Measurements from ENCODE around the gene MORF4L1. TPM values are rescaled to one million over a fixed set of nuclear protein-coding genes. Genes with fewer than 3 reads are reported as not detected.

The MORF4L1 gene
- total and polyA plus RNA-seq, 10 of the 15 experiments (the other 5 are each of a cell fraction or from before 2014, with no cell fraction given), result 113 to 636 (median 229) TPM

GRCh38 chr15:78872972-78873792, 492 bp downstream of the MORF4L1 start (continued):
- no peak for TF ChIP-seq ZBTB4 (CRISPR knock-in tag; IDR thresholded peaks at IDR 0.05)
- no peak for TF ChIP-seq FOXM1 (IDR thresholded peaks at IDR 0.05; ENCODE audit: low read depth, low read length)
- TF ChIP-seq, protein P1, sequence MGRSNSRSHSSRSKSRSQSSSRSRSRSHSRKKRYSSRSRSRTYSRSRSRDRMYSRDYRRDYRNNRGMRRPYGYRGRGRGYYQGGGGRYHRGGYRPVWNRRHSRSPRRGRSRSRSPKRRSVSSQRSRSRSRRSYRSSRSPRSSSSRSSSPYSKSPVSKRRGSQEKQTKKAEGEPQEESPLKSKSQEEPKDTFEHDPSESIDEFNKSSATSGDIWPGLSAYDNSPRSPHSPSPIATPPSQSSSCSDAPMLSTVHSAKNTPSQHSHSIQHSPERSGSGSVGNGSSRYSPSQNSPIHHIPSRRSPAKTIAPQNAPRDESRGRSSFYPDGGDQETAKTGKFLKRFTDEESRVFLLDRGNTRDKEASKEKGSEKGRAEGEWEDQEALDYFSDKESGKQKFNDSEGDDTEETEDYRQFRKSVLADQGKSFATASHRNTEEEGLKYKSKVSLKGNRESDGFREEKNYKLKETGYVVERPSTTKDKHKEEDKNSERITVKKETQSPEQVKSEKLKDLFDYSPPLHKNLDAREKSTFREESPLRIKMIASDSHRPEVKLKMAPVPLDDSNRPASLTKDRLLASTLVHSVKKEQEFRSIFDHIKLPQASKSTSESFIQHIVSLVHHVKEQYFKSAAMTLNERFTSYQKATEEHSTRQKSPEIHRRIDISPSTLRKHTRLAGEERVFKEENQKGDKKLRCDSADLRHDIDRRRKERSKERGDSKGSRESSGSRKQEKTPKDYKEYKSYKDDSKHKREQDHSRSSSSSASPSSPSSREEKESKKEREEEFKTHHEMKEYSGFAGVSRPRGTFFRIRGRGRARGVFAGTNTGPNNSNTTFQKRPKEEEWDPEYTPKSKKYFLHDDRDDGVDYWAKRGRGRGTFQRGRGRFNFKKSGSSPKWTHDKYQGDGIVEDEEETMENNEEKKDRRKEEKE (IDR thresholded peaks at IDR 0.05), result no peak
- TF ChIP-seq, protein P2, sequence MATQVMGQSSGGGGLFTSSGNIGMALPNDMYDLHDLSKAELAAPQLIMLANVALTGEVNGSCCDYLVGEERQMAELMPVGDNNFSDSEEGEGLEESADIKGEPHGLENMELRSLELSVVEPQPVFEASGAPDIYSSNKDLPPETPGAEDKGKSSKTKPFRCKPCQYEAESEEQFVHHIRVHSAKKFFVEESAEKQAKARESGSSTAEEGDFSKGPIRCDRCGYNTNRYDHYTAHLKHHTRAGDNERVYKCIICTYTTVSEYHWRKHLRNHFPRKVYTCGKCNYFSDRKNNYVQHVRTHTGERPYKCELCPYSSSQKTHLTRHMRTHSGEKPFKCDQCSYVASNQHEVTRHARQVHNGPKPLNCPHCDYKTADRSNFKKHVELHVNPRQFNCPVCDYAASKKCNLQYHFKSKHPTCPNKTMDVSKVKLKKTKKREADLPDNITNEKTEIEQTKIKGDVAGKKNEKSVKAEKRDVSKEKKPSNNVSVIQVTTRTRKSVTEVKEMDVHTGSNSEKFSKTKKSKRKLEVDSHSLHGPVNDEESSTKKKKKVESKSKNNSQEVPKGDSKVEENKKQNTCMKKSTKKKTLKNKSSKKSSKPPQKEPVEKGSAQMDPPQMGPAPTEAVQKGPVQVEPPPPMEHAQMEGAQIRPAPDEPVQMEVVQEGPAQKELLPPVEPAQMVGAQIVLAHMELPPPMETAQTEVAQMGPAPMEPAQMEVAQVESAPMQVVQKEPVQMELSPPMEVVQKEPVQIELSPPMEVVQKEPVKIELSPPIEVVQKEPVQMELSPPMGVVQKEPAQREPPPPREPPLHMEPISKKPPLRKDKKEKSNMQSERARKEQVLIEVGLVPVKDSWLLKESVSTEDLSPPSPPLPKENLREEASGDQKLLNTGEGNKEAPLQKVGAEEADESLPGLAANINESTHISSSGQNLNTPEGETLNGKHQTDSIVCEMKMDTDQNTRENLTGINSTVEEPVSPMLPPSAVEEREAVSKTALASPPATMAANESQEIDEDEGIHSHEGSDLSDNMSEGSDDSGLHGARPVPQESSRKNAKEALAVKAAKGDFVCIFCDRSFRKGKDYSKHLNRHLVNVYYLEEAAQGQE (IDR thresholded peaks at IDR 0.05; ENCODE audit: low read depth, low read length), result no peak
- peak; percentile 62 for TF ChIP-seq POLR2AphosphoS5 (IDR thresholded peaks at IDR 0.05; ENCODE audit: low read length)
- TF ChIP-seq JUND (IDR thresholded peaks at IDR 0.05; ENCODE audit: low read depth, low read length), result no peak
- TF ChIP-seq CEBPZ (IDR thresholded peaks at IDR 0.05; ENCODE audit: low read depth, low read length), result no peak
- TF ChIP-seq SRF (IDR thresholded peaks at IDR 0.05; ENCODE audit: low read depth in 2 of 2, low read length in 2 of 2), result no peak
- TF ChIP-seq, protein P3, sequence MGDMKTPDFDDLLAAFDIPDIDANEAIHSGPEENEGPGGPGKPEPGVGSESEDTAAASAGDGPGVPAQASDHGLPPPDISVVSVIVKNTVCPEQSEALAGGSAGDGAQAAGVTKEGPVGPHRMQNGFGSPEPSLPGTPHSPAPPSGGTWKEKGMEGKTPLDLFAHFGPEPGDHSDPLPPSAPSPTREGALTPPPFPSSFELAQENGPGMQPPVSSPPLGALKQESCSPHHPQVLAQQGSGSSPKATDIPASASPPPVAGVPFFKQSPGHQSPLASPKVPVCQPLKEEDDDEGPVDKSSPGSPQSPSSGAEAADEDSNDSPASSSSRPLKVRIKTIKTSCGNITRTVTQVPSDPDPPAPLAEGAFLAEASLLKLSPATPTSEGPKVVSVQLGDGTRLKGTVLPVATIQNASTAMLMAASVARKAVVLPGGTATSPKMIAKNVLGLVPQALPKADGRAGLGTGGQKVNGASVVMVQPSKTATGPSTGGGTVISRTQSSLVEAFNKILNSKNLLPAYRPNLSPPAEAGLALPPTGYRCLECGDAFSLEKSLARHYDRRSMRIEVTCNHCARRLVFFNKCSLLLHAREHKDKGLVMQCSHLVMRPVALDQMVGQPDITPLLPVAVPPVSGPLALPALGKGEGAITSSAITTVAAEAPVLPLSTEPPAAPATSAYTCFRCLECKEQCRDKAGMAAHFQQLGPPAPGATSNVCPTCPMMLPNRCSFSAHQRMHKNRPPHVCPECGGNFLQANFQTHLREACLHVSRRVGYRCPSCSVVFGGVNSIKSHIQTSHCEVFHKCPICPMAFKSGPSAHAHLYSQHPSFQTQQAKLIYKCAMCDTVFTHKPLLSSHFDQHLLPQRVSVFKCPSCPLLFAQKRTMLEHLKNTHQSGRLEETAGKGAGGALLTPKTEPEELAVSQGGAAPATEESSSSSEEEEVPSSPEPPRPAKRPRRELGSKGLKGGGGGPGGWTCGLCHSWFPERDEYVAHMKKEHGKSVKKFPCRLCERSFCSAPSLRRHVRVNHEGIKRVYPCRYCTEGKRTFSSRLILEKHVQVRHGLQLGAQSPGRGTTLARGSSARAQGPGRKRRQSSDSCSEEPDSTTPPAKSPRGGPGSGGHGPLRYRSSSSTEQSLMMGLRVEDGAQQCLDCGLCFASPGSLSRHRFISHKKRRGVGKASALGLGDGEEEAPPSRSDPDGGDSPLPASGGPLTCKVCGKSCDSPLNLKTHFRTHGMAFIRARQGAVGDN (IDR thresholded peaks at IDR 0.05), result no peak

All from GM12878 (cell line).